HL-60 (cell line): Measurements from ENCODE around the gene NFIA.

Experiments
- DNase-seq, 2 experiments: peaks; one replicate each; pipeline ENCODE4 v3.0.0-alpha.2; 2010 to 2020; ENCODE audit warnings: low read depth in 1 of 2, low spot score in 1 of 2
- H3K27ac ChIP-seq: fragments of 250-450 bp; sonication (Bioruptor Pico); replicated peaks from 2 replicates; pipeline ENCODE4 v1.5.1; 2020; ENCODE audit warnings: mild to moderate bottlenecking, moderate library complexity
- H3K27me3 ChIP-seq: fragments of 250-450 bp; sonication (Bioruptor Pico); 2 replicates; pipeline ENCODE4 v1.5.1; 2021; ENCODE audit warnings: mild to moderate bottlenecking, moderate library complexity; ENCODE audit not compliant: insufficient read depth, poor library complexity, severe bottlenecking
- H3K4me3 ChIP-seq: replicated peaks from 2 replicates; pipeline ENCODE4 v1.5.1; 2011; ENCODE audit warnings: mild to moderate bottlenecking, control low read depth, low read length; ENCODE audit not compliant: insufficient read depth
- GABPA ChIP-seq: IDR thresholded peaks from 2 replicates; pipeline ENCODE4 v1.6.1; 2012; ENCODE audit warnings: low read depth
- POLR2AphosphoS5 ChIP-seq: IDR thresholded peaks from 2 replicates; pipeline ENCODE4 v1.6.1; 2012; ENCODE audit warnings: low read depth
- SPI1 ChIP-seq: IDR thresholded peaks from 2 replicates; pipeline ENCODE4 v1.6.1; 2012; ENCODE audit warnings: low read depth, mild to moderate bottlenecking, borderline replicate concordance
- TF ChIP-seq, protein P1 (sequence below): IDR thresholded peaks from one replicate; pipeline ENCODE4 v1.5.1; 2011; ENCODE audit warnings: low read length, control low read depth, inconsistent platforms; ENCODE audit not compliant: insufficient read depth
- TF ChIP-seq, protein P2 (sequence below): IDR thresholded peaks from 2 replicates; pipeline ENCODE4 v1.6.1; 2012; ENCODE audit warnings: low read depth; ENCODE audit not compliant: insufficient replicate concordance

Gene NFIA

DNA sequence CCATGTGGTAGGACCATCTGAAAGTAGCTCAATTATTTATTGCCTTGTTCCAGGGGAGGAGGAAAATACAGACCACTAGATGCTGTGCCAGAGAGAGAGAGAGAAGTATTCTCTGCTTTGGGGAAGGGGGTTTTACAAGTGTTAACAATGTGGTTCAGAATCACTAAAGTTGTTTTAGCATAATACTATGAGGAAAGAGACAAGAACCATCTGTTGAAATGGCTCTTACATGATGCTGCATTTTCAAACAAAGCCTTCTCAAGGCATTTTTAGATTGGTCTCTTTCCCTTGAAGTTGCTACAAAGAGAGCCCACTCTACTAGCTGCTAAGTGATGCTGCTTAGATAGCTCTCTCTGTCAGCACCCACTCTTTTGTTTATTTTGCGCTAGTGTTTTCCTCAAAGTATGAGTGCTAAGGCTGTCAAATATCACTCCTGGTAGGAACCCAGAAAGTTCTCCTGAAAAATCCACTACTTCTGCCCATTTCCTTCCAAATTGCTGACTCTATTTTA lies 255.1 kb downstream of the NFIA start:
- H3K27ac ChIP-seq: no peak overlapping the region

DNA sequence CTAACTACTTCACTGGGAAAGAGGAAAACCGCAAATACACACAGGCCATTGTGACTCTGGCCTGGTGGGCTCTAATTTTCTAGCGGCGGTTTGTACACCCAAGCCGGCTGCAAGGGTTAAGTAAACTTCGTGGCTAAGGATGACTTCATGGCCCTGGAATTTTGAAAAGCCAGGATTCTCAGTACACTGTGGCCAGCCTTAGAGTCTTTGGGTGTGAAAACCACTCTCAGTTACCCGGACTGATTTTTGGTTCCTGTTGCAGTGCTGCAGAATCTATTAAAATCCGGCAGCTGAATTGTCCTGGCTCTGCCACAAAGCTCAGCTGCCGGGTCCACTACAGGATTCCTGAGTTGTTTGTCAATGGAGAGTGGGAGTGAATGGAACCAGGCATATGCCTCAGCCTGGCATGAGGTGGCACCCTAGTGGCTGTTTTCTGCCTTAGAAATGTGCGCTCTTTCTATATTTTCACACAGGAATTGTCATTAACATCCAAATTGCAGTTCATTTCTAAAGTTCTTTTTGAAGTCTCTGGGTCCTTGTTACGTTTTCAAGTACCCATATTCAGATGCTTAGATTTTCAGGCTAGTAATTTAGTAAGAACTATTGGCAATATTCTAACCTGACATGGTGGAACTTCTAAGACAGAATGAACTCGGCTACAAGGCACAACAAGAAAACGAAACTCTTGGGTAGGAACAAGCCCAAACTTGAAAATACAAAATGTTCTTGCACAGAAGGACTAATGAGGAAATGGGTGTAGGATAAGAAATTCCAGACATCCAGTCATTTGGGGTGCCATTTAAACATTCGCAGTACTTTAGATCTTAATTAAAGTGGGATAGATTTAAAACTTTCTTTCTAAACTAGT lies 255.9 kb downstream of the NFIA start:
- no peak for DNase-seq
- H3K27ac ChIP-seq: no peak overlapping the region
- no peak for TF ChIP-seq GABPA
- no peak for TF ChIP-seq SPI1
- TF ChIP-seq, protein P1, sequence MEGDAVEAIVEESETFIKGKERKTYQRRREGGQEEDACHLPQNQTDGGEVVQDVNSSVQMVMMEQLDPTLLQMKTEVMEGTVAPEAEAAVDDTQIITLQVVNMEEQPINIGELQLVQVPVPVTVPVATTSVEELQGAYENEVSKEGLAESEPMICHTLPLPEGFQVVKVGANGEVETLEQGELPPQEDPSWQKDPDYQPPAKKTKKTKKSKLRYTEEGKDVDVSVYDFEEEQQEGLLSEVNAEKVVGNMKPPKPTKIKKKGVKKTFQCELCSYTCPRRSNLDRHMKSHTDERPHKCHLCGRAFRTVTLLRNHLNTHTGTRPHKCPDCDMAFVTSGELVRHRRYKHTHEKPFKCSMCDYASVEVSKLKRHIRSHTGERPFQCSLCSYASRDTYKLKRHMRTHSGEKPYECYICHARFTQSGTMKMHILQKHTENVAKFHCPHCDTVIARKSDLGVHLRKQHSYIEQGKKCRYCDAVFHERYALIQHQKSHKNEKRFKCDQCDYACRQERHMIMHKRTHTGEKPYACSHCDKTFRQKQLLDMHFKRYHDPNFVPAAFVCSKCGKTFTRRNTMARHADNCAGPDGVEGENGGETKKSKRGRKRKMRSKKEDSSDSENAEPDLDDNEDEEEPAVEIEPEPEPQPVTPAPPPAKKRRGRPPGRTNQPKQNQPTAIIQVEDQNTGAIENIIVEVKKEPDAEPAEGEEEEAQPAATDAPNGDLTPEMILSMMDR: no peak
- TF ChIP-seq, protein P2, sequence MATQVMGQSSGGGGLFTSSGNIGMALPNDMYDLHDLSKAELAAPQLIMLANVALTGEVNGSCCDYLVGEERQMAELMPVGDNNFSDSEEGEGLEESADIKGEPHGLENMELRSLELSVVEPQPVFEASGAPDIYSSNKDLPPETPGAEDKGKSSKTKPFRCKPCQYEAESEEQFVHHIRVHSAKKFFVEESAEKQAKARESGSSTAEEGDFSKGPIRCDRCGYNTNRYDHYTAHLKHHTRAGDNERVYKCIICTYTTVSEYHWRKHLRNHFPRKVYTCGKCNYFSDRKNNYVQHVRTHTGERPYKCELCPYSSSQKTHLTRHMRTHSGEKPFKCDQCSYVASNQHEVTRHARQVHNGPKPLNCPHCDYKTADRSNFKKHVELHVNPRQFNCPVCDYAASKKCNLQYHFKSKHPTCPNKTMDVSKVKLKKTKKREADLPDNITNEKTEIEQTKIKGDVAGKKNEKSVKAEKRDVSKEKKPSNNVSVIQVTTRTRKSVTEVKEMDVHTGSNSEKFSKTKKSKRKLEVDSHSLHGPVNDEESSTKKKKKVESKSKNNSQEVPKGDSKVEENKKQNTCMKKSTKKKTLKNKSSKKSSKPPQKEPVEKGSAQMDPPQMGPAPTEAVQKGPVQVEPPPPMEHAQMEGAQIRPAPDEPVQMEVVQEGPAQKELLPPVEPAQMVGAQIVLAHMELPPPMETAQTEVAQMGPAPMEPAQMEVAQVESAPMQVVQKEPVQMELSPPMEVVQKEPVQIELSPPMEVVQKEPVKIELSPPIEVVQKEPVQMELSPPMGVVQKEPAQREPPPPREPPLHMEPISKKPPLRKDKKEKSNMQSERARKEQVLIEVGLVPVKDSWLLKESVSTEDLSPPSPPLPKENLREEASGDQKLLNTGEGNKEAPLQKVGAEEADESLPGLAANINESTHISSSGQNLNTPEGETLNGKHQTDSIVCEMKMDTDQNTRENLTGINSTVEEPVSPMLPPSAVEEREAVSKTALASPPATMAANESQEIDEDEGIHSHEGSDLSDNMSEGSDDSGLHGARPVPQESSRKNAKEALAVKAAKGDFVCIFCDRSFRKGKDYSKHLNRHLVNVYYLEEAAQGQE: no peak
- TF ChIP-seq POLR2AphosphoS5: no peak
- H3K27me3 ChIP-seq: no peaks in the 10 kb centered on the region
- H3K4me3 ChIP-seq: no peak overlapping the region

More for the DNA sequence above, 255.1 kb downstream of the NFIA start:
- no peak for TF ChIP-seq GABPA
- Histone ChIP-seq H3K4me3 (no peak overlapping the region), H3K27me3 (no peaks in the 10 kb centered on the region)
- no peak for DNase-seq

DNA sequence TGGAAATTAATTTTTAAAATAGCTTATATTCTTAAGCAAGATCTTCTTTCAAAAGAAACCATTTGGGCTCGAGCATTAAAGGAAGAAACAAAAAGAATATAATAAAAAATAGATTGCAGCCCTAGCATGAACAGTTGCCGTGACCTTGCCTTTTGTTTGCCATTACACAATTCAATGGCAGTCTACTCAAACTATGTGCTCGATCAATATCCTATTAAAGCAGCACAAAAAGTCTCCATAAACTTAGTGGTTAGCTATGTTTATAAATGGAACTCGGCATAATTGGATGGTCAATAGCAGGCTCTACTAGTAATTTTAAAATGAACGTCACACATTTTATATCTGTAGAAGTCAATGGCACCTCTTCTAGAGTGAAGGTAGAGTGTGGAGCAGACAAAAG lies 256.5 kb downstream of the NFIA start:
- no peak overlapping the region for H3K4me3 ChIP-seq
- no peak for DNase-seq
- no peak overlapping the region for H3K27ac ChIP-seq

More for the DNA sequence above, 256.5 kb downstream of the NFIA start:
- TF ChIP-seq, protein P1: no peak
- no peak for TF ChIP-seq GABPA
- TF ChIP-seq POLR2AphosphoS5: no peak
- no peak for TF ChIP-seq SPI1
- TF ChIP-seq, protein P2: no peak
- no peaks in the 10 kb centered on the region for H3K27me3 ChIP-seq
